ENCODE data around the gene C3orf80. TPM values are rescaled to one million over a fixed set of nuclear protein-coding genes. Genes with fewer than 3 reads are reported as not detected.

C3orf80 gene
- total RNA-seq, 1 experiment from 2014 or later, result 0.13 TPM

- H3K27ac Mint-ChIP-seq, result no peak overlapping the region
- H2AFZ ChIP-seq (ENCODE audit: low read length), result no peak overlapping the region
- no peaks in the 10 kb centered on the region for H4K20me1 ChIP-seq (ENCODE audit: control insufficient read depth, insufficient read depth, insufficient read length)
Observed at GRCh38 chr3:160185751-160186150, 39.5 kb upstream of the C3orf80 start.

More at GRCh38 chr3:160185751-160186150, 39.5 kb upstream of the C3orf80 start:
- H4K91ac ChIP-seq (ENCODE audit: insufficient read length, low read depth, low read length), result no peak overlapping the region
- H2BK20ac ChIP-seq (ENCODE audit: low read depth, low read length, poor library complexity, severe bottlenecking), result no peak overlapping the region
- Mint-ChIP-seq H3K4me1 (peaks cover 0 to 2% of the 10 kb centered on the region in 2 experiments; a peak in 2 of 4 replicates), H3K36me3 (ENCODE audit: insufficient read depth in 1 of 3, low read depth in 3 of 3) (no peaks in the 10 kb centered on the region), H3K27me3 (ENCODE audit: low read depth) (no peaks in the 10 kb centered on the region), H3K4me3 (no peak overlapping the region), H3K9me3 (no peaks in the 10 kb centered on the region)
- no peak overlapping the region for H3K18ac ChIP-seq (ENCODE audit: insufficient read length, low read depth, low read length)
- TF ChIP-seq, protein P1, sequence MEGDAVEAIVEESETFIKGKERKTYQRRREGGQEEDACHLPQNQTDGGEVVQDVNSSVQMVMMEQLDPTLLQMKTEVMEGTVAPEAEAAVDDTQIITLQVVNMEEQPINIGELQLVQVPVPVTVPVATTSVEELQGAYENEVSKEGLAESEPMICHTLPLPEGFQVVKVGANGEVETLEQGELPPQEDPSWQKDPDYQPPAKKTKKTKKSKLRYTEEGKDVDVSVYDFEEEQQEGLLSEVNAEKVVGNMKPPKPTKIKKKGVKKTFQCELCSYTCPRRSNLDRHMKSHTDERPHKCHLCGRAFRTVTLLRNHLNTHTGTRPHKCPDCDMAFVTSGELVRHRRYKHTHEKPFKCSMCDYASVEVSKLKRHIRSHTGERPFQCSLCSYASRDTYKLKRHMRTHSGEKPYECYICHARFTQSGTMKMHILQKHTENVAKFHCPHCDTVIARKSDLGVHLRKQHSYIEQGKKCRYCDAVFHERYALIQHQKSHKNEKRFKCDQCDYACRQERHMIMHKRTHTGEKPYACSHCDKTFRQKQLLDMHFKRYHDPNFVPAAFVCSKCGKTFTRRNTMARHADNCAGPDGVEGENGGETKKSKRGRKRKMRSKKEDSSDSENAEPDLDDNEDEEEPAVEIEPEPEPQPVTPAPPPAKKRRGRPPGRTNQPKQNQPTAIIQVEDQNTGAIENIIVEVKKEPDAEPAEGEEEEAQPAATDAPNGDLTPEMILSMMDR (conservative IDR thresholded peaks at IDR 0.05), result no peak
- H3K79me1 ChIP-seq (ENCODE audit: insufficient read depth, low read depth, low read length, poor library complexity, severe bottlenecking), result no peaks in the 10 kb centered on the region
- H4K8ac ChIP-seq (replicated peaks; ENCODE audit: insufficient read length, low read depth, low read length), result no peak overlapping the region
- H3K27ac ChIP-seq (ENCODE audit: insufficient read length, low read depth, low read length), result no peak overlapping the region
- no peak overlapping the region for H3K23ac ChIP-seq (ENCODE audit: insufficient read length, low read depth, low read length)
- no peak overlapping the region for H3K9ac ChIP-seq (ENCODE audit: extremely low read depth, insufficient read length, low read length)
- no peak overlapping the region for H3K56ac ChIP-seq (ENCODE audit: insufficient read length, low read depth, low read length)
- no peaks in the 10 kb centered on the region for H3K23me2 ChIP-seq (ENCODE audit: insufficient read length, low read depth, low read length, poor library complexity, severe bottlenecking)
- no peak overlapping the region for H3T11ph ChIP-seq (ENCODE audit: low read length)
- no peaks in the 10 kb centered on the region for H3K79me2 ChIP-seq (ENCODE audit: insufficient read depth, low read length)
- no peak overlapping the region for H3K4me2 ChIP-seq (ENCODE audit: insufficient read depth, insufficient read length, low read length)
- no peaks in the 10 kb centered on the region for H3K4me1 ChIP-seq (ENCODE audit: insufficient read depth, low read length)
- no peak overlapping the region for H2BK12ac ChIP-seq (ENCODE audit: insufficient read length, low read depth, low read length)
- no peak overlapping the region for H3K4ac ChIP-seq (ENCODE audit: low read depth, low read length)
- no peak overlapping the region for H2BK15ac ChIP-seq (ENCODE audit: low read depth, low read length)
- no peak overlapping the region for H2BK5ac ChIP-seq (ENCODE audit: insufficient read length, low read length)
- H3K14ac ChIP-seq (ENCODE audit: insufficient read depth, low read length), result no peak overlapping the region
- no peak overlapping the region for H2AK5ac ChIP-seq (ENCODE audit: insufficient read length, low read length)
- H3K9me3 ChIP-seq (ENCODE audit: control insufficient read depth, low read depth, low read length), result no peaks in the 10 kb centered on the region
- H4K5ac ChIP-seq (ENCODE audit: insufficient read length, low read depth, low read length), result no peak overlapping the region
- no peaks in the 10 kb centered on the region for H3K27me3 ChIP-seq (ENCODE audit: insufficient read depth, low read length)
- no peak for DNase-seq
- no peak overlapping the region for H2BK120ac ChIP-seq (ENCODE audit: low read depth, low read length, poor library complexity, severe bottlenecking)
